ENCODE data around the gene CNTNAP4.

- TF ChIP-seq SAP30 (IDR thresholded peaks at IDR 0.05; ENCODE audit: insufficient read depth, insufficient replicate concordance, low read length) (no peak), POLR2AphosphoS5 (IDR thresholded peaks at IDR 0.05; ENCODE audit: low read depth, low read length) (no peak), EP300 (IDR thresholded peaks at IDR 0.05; ENCODE audit: borderline replicate concordance in 1 of 2, low read depth in 2 of 2, low read length in 2 of 2) (no peak), BACH1 (IDR thresholded peaks at IDR 0.05; ENCODE audit: low read length) (no peak), MAFK (IDR thresholded peaks at IDR 0.05; ENCODE audit: low read depth, low read length) (no peak), KDM1A (IDR thresholded peaks at IDR 0.05; ENCODE audit: borderline replicate concordance, low read length) (no peak)
Observed at GRCh38 chr16:76490036-76490639, 212.9 kb downstream of the CNTNAP4 start.
